Stomach (tissue), 9 donors: ENCODE measurements around the gene TIMM29. TPM values are rescaled to one million over a fixed set of nuclear protein-coding genes. Genes with fewer than 3 reads are reported as not detected.

Source experiments
- DNase-seq, 2 donors: peaks; one replicate each; pipeline versions ENCODE4 v3.0.0 to v3.0.0-alpha.2; 2013 to 2019
- H3K27ac ChIP-seq, 5 donors: fragments of 200-600 bp in 4 of 5; sonication (generic) in 4 of 5; one replicate each; pipeline ENCODE4 v1.5.1; 2013 to 2019; ENCODE audit warnings: mild to moderate bottlenecking in 1 of 5, moderate library complexity in 1 of 5
- H3K27me3 ChIP-seq, 3 donors: fragments of 200-600 bp; sonication (generic); one replicate each; pipeline ENCODE4 v1.5.1; 2017 to 2019; ENCODE audit warnings: mixed run types in 1 of 3
- H3K36me3 ChIP-seq, 4 donors: fragments of 200-600 bp; sonication (generic); 1 replicate in 3 of 4; 2 replicates in 1 of 4; pipeline ENCODE4 v1.5.1; 2016 to 2019
- H3K4me1 ChIP-seq, 4 donors: fragments of 200-600 bp; sonication (generic); one replicate each; pipeline ENCODE4 v1.5.1; 2016 to 2019
- H3K4me3 ChIP-seq, 4 donors: fragments of 200-600 bp; sonication (generic) in 3 of 4; one replicate each; pipeline ENCODE4 v1.5.1; 2016 to 2019; ENCODE audit warnings: mild to moderate bottlenecking in 1 of 4
- H3K9me3 ChIP-seq, 4 donors: fragments of 200-600 bp; sonication (generic); one replicate each; pipeline ENCODE4 v1.5.1; 2016 to 2019
- EP300 ChIP-seq: sonication (generic); formaldehyde crosslinking; IDR thresholded peaks from one replicate; pipeline ENCODE4 v1.6.1; 2017; ENCODE audit warnings: antibody characterized with exemption
- POLR2A ChIP-seq, 4 donors: fragments of 450-650 bp; IDR thresholded peaks; one replicate each; pipeline ENCODE4 v1.6.1; 2016; ENCODE audit warnings: antibody characterized with exemption in 4 of 4, control low read depth in 2 of 4, mild to moderate bottlenecking in 1 of 4, moderate library complexity in 1 of 4
- POLR2AphosphoS5 ChIP-seq, 3 donors: sonication (generic); formaldehyde crosslinking; IDR thresholded peaks; one replicate each; pipeline ENCODE4 v1.6.1; 2016; ENCODE audit warnings: antibody characterized with exemption in 3 of 3
- WGBS, 5 donors: extraction: QIAGEN DNeasy Blood & Tissue Kit in 3 of 5; methylation state at CpG; one replicate each; pipeline versions ENCODE4 v1.1.5 to v1.1.7; 2013 to 2018; 5-methylcytosine and 5-hydroxymethylcytosine counted together
- intact Hi-C: fragments of 100-400 bp; cut with DNase I; formaldehyde crosslinking; loops from one replicate; pipeline ENCODE4 v1.15.1; 2023; ENCODE audit warnings: low total_unique reads
- polyA plus RNA-seq, 3 donors: library from polyadenylated mRNA; stranded (reverse); fragments of 200-250 nt; gene quantifications; one replicate each; pipeline ENCODE4 v1.2.3, GENCODE V29; 2013
- total RNA-seq, 5 donors: library from RNA; depleted of rRNA; stranded (reverse); fragments of >200 nt; gene quantifications; one replicate each; pipeline versions ENCODE4 v1.1.0 to v1.2.3, GENCODE V29; 2014 to 2016
- TF ChIP-seq, protein P1 (sequence below), 7 experiments: fragments of 450-650 bp in 4 of 7; fragments of 200-600 bp in 3 of 7; sonication (generic) in 3 of 7; IDR thresholded peaks; one replicate each; pipeline ENCODE4 v1.5.1; 2016 to 2019; ENCODE audit warnings: antibody characterized with exemption in 7 of 7, control low read depth in 2 of 7, mild to moderate bottlenecking in 1 of 7
- donor health status: healthy with polysubstance abuse.
- donor health status: Bipolar disorder and iron deficiency.
- donor health status: healthy.

TIMM29 gene
- total and polyA plus RNA-seq, 8 donors: 9.8 to 294 (median 24.9) TPM

GRCh38 chr19:10889880-10890279, 38.7 kb upstream of the TIMM29 start:
- WGBS, 5 donors: 86 to 98% (median 95%) methylated on average over 4 of the region's 4 CpGs
- Histone ChIP-seq H3K4me3 (no peak overlapping the region), H3K9me3 (no peaks in the 10 kb centered on the region), H3K27ac (no peak overlapping the region), H3K27me3 (no peaks in the 10 kb centered on the region), H3K4me1 (peaks cover 17 to 79% (median 37%) of the 10 kb centered on the region in 4 donors), H3K36me3 (no peaks in the 10 kb centered on the region)
- TF ChIP-seq EP300 (no peak), POLR2AphosphoS5 (IDR thresholded peaks at IDR 0.05) (no peak), POLR2A (IDR thresholded peaks at IDR 0.05) (no peak)
- TF ChIP-seq, protein P1, sequence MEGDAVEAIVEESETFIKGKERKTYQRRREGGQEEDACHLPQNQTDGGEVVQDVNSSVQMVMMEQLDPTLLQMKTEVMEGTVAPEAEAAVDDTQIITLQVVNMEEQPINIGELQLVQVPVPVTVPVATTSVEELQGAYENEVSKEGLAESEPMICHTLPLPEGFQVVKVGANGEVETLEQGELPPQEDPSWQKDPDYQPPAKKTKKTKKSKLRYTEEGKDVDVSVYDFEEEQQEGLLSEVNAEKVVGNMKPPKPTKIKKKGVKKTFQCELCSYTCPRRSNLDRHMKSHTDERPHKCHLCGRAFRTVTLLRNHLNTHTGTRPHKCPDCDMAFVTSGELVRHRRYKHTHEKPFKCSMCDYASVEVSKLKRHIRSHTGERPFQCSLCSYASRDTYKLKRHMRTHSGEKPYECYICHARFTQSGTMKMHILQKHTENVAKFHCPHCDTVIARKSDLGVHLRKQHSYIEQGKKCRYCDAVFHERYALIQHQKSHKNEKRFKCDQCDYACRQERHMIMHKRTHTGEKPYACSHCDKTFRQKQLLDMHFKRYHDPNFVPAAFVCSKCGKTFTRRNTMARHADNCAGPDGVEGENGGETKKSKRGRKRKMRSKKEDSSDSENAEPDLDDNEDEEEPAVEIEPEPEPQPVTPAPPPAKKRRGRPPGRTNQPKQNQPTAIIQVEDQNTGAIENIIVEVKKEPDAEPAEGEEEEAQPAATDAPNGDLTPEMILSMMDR (IDR thresholded peaks at IDR 0.05): no peak
- intact Hi-C loops: no loop called here
- DNase-seq: no peak

DNA sequence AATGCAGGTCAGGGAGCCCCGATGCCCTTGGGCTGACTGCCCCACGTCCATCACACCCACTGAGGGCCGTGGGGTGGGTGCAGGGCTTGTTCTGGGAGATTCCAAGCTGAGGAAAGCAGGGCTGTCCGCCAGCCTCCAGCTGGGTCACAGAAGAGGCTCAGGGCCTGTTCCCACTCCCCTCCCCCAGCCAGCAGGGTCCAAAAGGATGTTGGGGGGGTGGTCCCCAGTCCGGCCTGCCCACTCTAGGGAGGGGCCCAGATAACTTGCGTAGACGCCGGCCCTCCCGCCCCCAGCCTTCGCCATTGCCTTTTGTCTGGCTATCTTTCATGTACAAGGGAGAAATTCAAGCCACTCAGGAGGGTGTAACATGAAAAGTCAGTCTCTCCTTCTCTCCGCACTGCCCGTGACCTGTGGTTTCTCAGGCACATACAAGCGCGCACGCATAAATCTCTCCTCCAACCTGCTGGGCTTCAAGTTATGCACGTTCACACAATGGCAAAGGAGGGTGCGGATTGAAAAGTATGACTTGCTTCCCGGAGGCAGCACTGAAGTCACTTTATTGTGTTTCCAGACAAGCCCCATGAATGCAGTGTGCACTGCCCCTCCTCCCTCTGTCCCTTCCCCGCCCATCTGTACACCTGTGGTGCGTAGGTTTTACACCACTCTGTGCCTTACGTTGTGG, 37.1 kb upstream of the TIMM29 start:
- TF ChIP-seq EP300 (no peak), POLR2AphosphoS5 (IDR thresholded peaks at IDR 0.05) (peak in 1 of 3 donors; percentile 15)
- peak overlapping the region in 4 of 5 donors; percentile 55 to 65 (median 59) for H3K27ac ChIP-seq
- H3K9me3 ChIP-seq: no peaks in the 10 kb centered on the region
- no peak overlapping the region for H3K4me3 ChIP-seq
- H3K4me1 ChIP-seq: peaks cover 17 to 82% (median 39%) of the 10 kb centered on the region in 4 donors
- WGBS, 5 donors: 30 to 37% (median 34%) methylated on average over 17 to 21 of the region's 21 CpGs
- no peaks in the 10 kb centered on the region for H3K36me3 ChIP-seq
- intact Hi-C loops: no loop called here
- peak; percentile 29 to 91 for DNase-seq
- no peaks in the 10 kb centered on the region for H3K27me3 ChIP-seq

DNA sequence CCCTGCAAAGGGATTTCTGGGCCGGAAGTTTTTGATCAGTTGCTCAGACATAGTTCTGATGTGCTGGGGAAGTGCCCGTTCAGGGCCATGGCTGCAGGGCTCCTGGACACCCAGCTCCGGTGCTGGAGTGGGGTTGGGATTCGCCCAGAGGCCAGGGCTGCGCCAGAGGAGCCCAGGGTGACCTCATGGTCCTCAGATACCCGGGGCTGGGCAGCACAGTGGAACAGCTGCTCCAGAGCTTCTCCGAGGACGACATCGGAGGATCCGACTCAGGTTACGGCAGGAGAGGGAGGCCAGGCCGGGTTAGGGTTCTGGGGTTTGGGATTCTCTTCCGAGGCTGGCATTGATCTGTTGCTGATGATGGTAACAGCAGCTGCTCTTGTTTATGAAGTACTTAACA, 36.4 kb upstream of the TIMM29 start:
- peaks cover 17 to 82% (median 43%) of the 10 kb centered on the region in 4 donors for H3K4me1 ChIP-seq
- no peaks in the 10 kb centered on the region for H3K9me3 ChIP-seq
- no peak overlapping the region for H3K4me3 ChIP-seq

DNA sequence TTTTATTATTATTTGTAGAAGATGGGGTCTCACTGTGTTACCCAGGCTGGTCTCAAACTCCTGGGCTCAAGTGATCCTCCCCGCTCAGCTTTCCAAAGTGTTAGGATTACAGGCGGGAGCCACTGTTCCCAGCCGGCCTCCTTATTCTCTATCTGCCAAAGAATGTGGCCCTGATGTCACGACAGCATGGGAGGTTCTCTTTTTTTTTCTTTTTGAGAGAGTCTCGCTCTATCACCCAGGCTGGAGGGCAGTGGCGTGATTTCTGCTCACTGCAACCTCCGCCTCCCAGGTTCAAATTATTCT, 33.7 kb upstream of the TIMM29 start:
- peaks cover 26 to 87% (median 56%) of the 10 kb centered on the region in 4 donors for H3K4me1 ChIP-seq
- DNase-seq: no peak
- 86 to 97% (median 93%) methylated on average over 7 of the region's 7 CpGs for WGBS, 5 donors
- no peak overlapping the region for H3K27ac ChIP-seq
- H3K36me3 ChIP-seq: no peaks in the 10 kb centered on the region
- TF ChIP-seq POLR2AphosphoS5 (IDR thresholded peaks at IDR 0.05): no peak
- TF ChIP-seq, protein P1 (IDR thresholded peaks at IDR 0.05): no peak
- TF ChIP-seq POLR2A (IDR thresholded peaks at IDR 0.05): no peak
- no peak for TF ChIP-seq EP300
- no peaks in the 10 kb centered on the region for H3K9me3 ChIP-seq
- intact Hi-C loops: no loop called here
- H3K27me3 ChIP-seq: no peaks in the 10 kb centered on the region
- no peak overlapping the region for H3K4me3 ChIP-seq

More for the DNA sequence above, 36.4 kb upstream of the TIMM29 start:
- DNase-seq: peak in 1 of 2 donors; percentile 28
- Histone ChIP-seq H3K27ac (peak overlapping the region in 2 of 5 donors; percentile 20 to 65), H3K27me3 (no peaks in the 10 kb centered on the region), H3K36me3 (no peaks in the 10 kb centered on the region)
- 76 to 83% (median 79%) methylated on average over 10 to 13 of the region's 13 CpGs for WGBS, 5 donors
- TF ChIP-seq POLR2A (IDR thresholded peaks at IDR 0.05): no peak
- TF ChIP-seq EP300: no peak
- TF ChIP-seq, protein P1 (IDR thresholded peaks at IDR 0.05): no peak
- TF ChIP-seq POLR2AphosphoS5 (IDR thresholded peaks at IDR 0.05): no peak
- intact Hi-C loops: no loop called here

DNA sequence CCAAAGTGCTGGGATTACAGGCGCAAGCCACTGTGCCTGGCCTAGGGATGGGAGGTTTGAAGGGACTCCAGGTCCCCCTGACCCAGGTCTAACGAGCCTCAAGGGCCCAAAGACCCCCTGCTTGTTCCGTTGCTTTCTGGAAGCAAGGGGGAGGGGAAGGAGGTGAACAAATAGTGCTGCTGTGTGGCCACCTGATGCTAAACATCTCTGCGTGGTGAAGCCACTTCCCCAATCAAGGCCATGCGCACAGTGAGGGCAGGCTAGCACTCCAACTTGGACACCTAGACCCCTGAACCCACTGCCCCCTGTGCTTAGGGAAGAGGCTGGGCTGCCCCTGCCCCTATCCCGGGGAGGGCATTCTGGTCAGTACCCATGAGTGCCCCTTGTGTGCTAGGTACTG, 33.2 kb upstream of the TIMM29 start:
- no peaks in the 10 kb centered on the region for H3K9me3 ChIP-seq
- no peak overlapping the region for H3K27ac ChIP-seq
- no peak overlapping the region for H3K4me3 ChIP-seq
- TF ChIP-seq EP300 (no peak), POLR2AphosphoS5 (IDR thresholded peaks at IDR 0.05) (no peak)
- TF ChIP-seq, protein P1 (IDR thresholded peaks at IDR 0.05): no peak
- DNase-seq: no peak
- WGBS, 5 donors: 72 to 92% (median 87%) methylated on average over 5 to 6 of the region's 6 CpGs
- H3K27me3 ChIP-seq: no peaks in the 10 kb centered on the region
- no peaks in the 10 kb centered on the region for H3K36me3 ChIP-seq
- H3K4me1 ChIP-seq: peaks cover 26 to 92% (median 57%) of the 10 kb centered on the region in 4 donors
- intact Hi-C loops: no loop called here
